Glutamatergic neuron (in vitro differentiated cells): Measurements from ENCODE around the gene ITFG2. TPM values are rescaled to one million over a fixed set of nuclear protein-coding genes. Genes with fewer than 3 reads are reported as not detected.

Experiments
- DNase-seq: peaks from one replicate; pipeline ENCODE4 v3.0.0; 2022
- H3K27ac Mint-ChIP-seq: one replicate; pipeline ENCODE4 v1.8.0; 2020; ENCODE audit warnings: mild to moderate bottlenecking, mixed read lengths, inconsistent platforms; ENCODE audit not compliant: unreplicated experiment
- H3K27me3 Mint-ChIP-seq: one replicate; pipeline ENCODE4 v1.8.0; 2020; ENCODE audit warnings: mild to moderate bottlenecking, moderate library complexity, mixed read lengths, inconsistent platforms; ENCODE audit not compliant: unreplicated experiment
- H3K36me3 Mint-ChIP-seq: one replicate; pipeline ENCODE4 v1.8.0; 2020; ENCODE audit warnings: mild to moderate bottlenecking, mixed read lengths, inconsistent platforms; ENCODE audit not compliant: unreplicated experiment
- H3K4me1 Mint-ChIP-seq: one replicate; pipeline ENCODE4 v1.8.0; 2020; ENCODE audit warnings: mild to moderate bottlenecking, low read depth, mixed read lengths, inconsistent platforms; ENCODE audit not compliant: unreplicated experiment
- H3K4me3 Mint-ChIP-seq: one replicate; pipeline ENCODE4 v1.8.0; 2020; ENCODE audit warnings: mild to moderate bottlenecking, mixed read lengths, inconsistent platforms; ENCODE audit not compliant: unreplicated experiment
- H3K9me3 Mint-ChIP-seq: one replicate; pipeline ENCODE4 v1.8.0; 2020; ENCODE audit warnings: mild to moderate bottlenecking, moderate library complexity, mixed read lengths, inconsistent platforms; ENCODE audit not compliant: unreplicated experiment
- CTCF ChIP-seq: fragments of 200-600 bp; sonication (generic); IDR thresholded peaks from one replicate; pipeline ENCODE4 v1.5.0; 2021; ENCODE audit not compliant: partially characterized antibody, unreplicated experiment
- total RNA-seq: library from RNA; stranded (reverse); fragmentation: NEBNext Ultra II Directional; extraction: Animal tissue kit (Norgen Biotek cat#: 25700); gene quantifications from one replicate; pipeline ENCODE4 v1.2.1, GENCODE V29; 2021; ENCODE audit not compliant: unreplicated experiment

The ITFG2 gene
- total RNA-seq, 1 donor from 2014 or later = 37.4 TPM

- DNase-seq = no peak
- peaks cover 4% of the 10 kb centered on the region for H3K9me3 Mint-ChIP-seq
- peaks cover 2% of the 10 kb centered on the region for H3K4me1 Mint-ChIP-seq
- peaks cover 9% of the 10 kb centered on the region for H3K27me3 Mint-ChIP-seq
- H3K4me3 Mint-ChIP-seq = no peak overlapping the region
- no peak for TF ChIP-seq CTCF
- no peak overlapping the region for H3K27ac Mint-ChIP-seq
- peaks cover 7% of the 10 kb centered on the region for H3K36me3 Mint-ChIP-seq
Observed at GRCh38 chr12:2775431-2775830, 37.0 kb upstream of the ITFG2 start.

- TF ChIP-seq CTCF = no peak
- Mint-ChIP-seq H3K4me1 (peaks cover 2% of the 10 kb centered on the region), H3K36me3 (peaks cover 3% of the 10 kb centered on the region), H3K9me3 (peaks cover 3% of the 10 kb centered on the region), H3K4me3 (no peak overlapping the region), H3K27me3 (peaks cover 9% of the 10 kb centered on the region), H3K27ac (no peak overlapping the region)
- DNase-seq = no peak
Observed at GRCh38 chr12:2776129-2776806, 36.2 kb upstream of the ITFG2 start.

GRCh38 chr12:2779281-2779680, 33.2 kb upstream of the ITFG2 start:
- Mint-ChIP-seq H3K4me1 (peaks cover 4% of the 10 kb centered on the region), H3K27me3 (peaks cover 4% of the 10 kb centered on the region), H3K4me3 (no peak overlapping the region), H3K9me3 (peaks cover 2% of the 10 kb centered on the region), H3K36me3 (no peaks in the 10 kb centered on the region), H3K27ac (no peak overlapping the region)
- DNase-seq = no peak
- TF ChIP-seq CTCF = no peak

GRCh38 chr12:2783936-2784600, 28.4 kb upstream of the ITFG2 start:
- Mint-ChIP-seq H3K9me3 (no peaks in the 10 kb centered on the region), H3K4me3 (peak overlapping the region; percentile 67), H3K27ac (no peak overlapping the region), H3K36me3 (no peaks in the 10 kb centered on the region), H3K27me3 (no peaks in the 10 kb centered on the region), H3K4me1 (peaks cover 17% of the 10 kb centered on the region)
- peak; percentile 76 for DNase-seq
- peak; percentile 84 for TF ChIP-seq CTCF

GRCh38 chr12:2785017-2785416, 27.5 kb upstream of the ITFG2 start:
- H3K9me3 Mint-ChIP-seq = no peaks in the 10 kb centered on the region

More at GRCh38 chr12:2785017-2785416, 27.5 kb upstream of the ITFG2 start:
- TF ChIP-seq CTCF = no peak
- no peaks in the 10 kb centered on the region for H3K27me3 Mint-ChIP-seq
- H3K27ac Mint-ChIP-seq = no peak overlapping the region
- no peak for DNase-seq
- peak overlapping the region; percentile 18 for H3K4me3 Mint-ChIP-seq
- no peaks in the 10 kb centered on the region for H3K36me3 Mint-ChIP-seq
- H3K4me1 Mint-ChIP-seq = peaks cover 14% of the 10 kb centered on the region
